Subcutaneous abdominal adipose tissue (tissue), 5 donors: ENCODE data around the gene GMPR2.
A peak's percentile ranks its signal among the peaks of the same experiment; 100 is the strongest.

Source experiments
- H3K27ac ChIP-seq: one replicate; pipeline ENCODE4 v1.7.0; 2013; ENCODE audit warnings: low read depth, mild to moderate bottlenecking, inconsistent platforms, low read length, moderate library complexity
- H3K27me3 ChIP-seq, 5 donors: one replicate each; pipeline ENCODE4 v1.7.0; 2013; ENCODE audit warnings: low read length in 5 of 5, inconsistent platforms in 1 of 5; ENCODE audit not compliant: control insufficient read depth in 5 of 5, insufficient read depth in 4 of 5
- H3K36me3 ChIP-seq, 5 donors: one replicate each; pipeline ENCODE4 v1.7.0; 2013; ENCODE audit warnings: low read length in 5 of 5; ENCODE audit not compliant: control insufficient read depth in 5 of 5, insufficient read depth in 5 of 5
- H3K4me1 ChIP-seq, 5 donors: one replicate each; pipeline ENCODE4 v1.7.0; 2013; ENCODE audit warnings: low read length in 5 of 5, mild to moderate bottlenecking in 3 of 5, moderate library complexity in 1 of 5; ENCODE audit not compliant: control insufficient read depth in 5 of 5, insufficient read depth in 5 of 5
- H3K4me3 ChIP-seq, 5 donors: one replicate each; pipeline ENCODE4 v1.7.0; 2013; ENCODE audit warnings: low read length in 5 of 5, low read depth in 1 of 5
- H3K9ac ChIP-seq, 5 donors: one replicate each; pipeline ENCODE4 v1.7.0; 2013; ENCODE audit warnings: low read length in 5 of 5, mild to moderate bottlenecking in 4 of 5, moderate library complexity in 3 of 5
- H3K9me3 ChIP-seq, 5 donors: one replicate each; pipeline ENCODE4 v1.7.0; 2013; ENCODE audit warnings: low read length in 5 of 5; ENCODE audit not compliant: control insufficient read depth in 5 of 5
- donor health status: healthy.
- donor health status: healthy.
- donor health status: healthy.
- donor health status: healthy.
- donor health status: healthy.

The GMPR2 gene

GRCh38 chr14:24228902-24229301 is 3.8 kb upstream of the GMPR2 start:
- Histone ChIP-seq H3K36me3 (peaks cover 0 to 9% (median 2%) of the 10 kb centered on the region in 5 donors), H3K27me3 (no peaks in the 10 kb centered on the region), H3K9me3 (no peaks in the 10 kb centered on the region), H3K27ac (no peak overlapping the region), H3K4me1 (peaks cover 8 to 29% (median 26%) of the 10 kb centered on the region in 5 donors), H3K4me3 (no peak overlapping the region), H3K9ac (peak overlapping the region in 1 of 5 donors; percentile 3)

- peaks cover 11 to 31% (median 16%) of the 10 kb centered on the region in 5 donors for H3K36me3 ChIP-seq
- no peaks in the 10 kb centered on the region for H3K27me3 ChIP-seq
- peak overlapping the region; percentile 97 for H3K27ac ChIP-seq
- H3K9me3 ChIP-seq, result no peaks in the 10 kb centered on the region
- H3K4me3 ChIP-seq, result peak overlapping the region; percentile 93 to 98 (median 96)
- H3K9ac ChIP-seq, result peak overlapping the region; percentile 76 to 96 (median 84)
- peaks cover 8 to 36% (median 29%) of the 10 kb centered on the region in 5 donors for H3K4me1 ChIP-seq
These were observed 1.2 kb upstream of the GMPR2 start for GRCh38 chr14:24231263-24232120.

GRCh38 chr14:24232121-24232644 is 546 bp upstream of the GMPR2 start, which contains the start of gene NEDD8:
TSS of gene NEDD8 (minus strand) at chr14:24232367. CDS start at chr14:24232267, 100 bp downstream.
- H3K4me3 ChIP-seq, result peak within 1 kb of the TSS; percentile 93 to 98 (median 96)
- no peaks in the 10 kb centered on the region for H3K9me3 ChIP-seq
- H3K9ac ChIP-seq, result peak within 1 kb of the TSS; percentile 78 to 96 (median 84)
- peaks cover 8 to 36% (median 29%) of the 10 kb centered on the region in 5 donors for H3K4me1 ChIP-seq
- peak within 1 kb of the TSS; percentile 97 for H3K27ac ChIP-seq
- no peaks in the 10 kb centered on the region for H3K27me3 ChIP-seq
- peaks cover 17 to 37% (median 20%) of the 10 kb centered on the region in 5 donors for H3K36me3 ChIP-seq

- peak overlapping the region; percentile 23 to 96 (median 81) for H3K9ac ChIP-seq
- H3K9me3 ChIP-seq, result no peaks in the 10 kb centered on the region
- peaks cover 17 to 43% (median 33%) of the 10 kb centered on the region in 5 donors for H3K36me3 ChIP-seq
- H3K4me3 ChIP-seq, result peak overlapping the region; percentile 93 to 98 (median 96)
- peak overlapping the region; percentile 97 for H3K27ac ChIP-seq
- peaks cover 8 to 37% (median 29%) of the 10 kb centered on the region in 5 donors for H3K4me1 ChIP-seq
- H3K27me3 ChIP-seq, result no peaks in the 10 kb centered on the region
These were observed 773 bp downstream of the GMPR2 start for GRCh38 chr14:24233538-24233866.

GRCh38 chr14:24234095-24235005 is 1.6 kb downstream of the GMPR2 start:
- H3K9me3 ChIP-seq, result no peaks in the 10 kb centered on the region
- peaks cover 19 to 51% (median 42%) of the 10 kb centered on the region in 5 donors for H3K36me3 ChIP-seq
- H3K4me1 ChIP-seq, result peaks cover 8 to 44% (median 32%) of the 10 kb centered on the region in 5 donors
- H3K27ac ChIP-seq, result peak overlapping the region; percentile 97
- H3K4me3 ChIP-seq, result no peak overlapping the region
- no peak overlapping the region for H3K9ac ChIP-seq
- H3K27me3 ChIP-seq, result no peaks in the 10 kb centered on the region

- Histone ChIP-seq H3K27me3 (no peaks in the 10 kb centered on the region), H3K36me3 (peaks cover 25 to 68% (median 59%) of the 10 kb centered on the region in 5 donors), H3K9me3 (no peaks in the 10 kb centered on the region), H3K4me1 (peaks cover 8 to 56% (median 44%) of the 10 kb centered on the region in 5 donors), H3K4me3 (no peak overlapping the region), H3K27ac (no peak overlapping the region), H3K9ac (peak overlapping the region in 1 of 5 donors; percentile 39)
These were observed 3.3 kb downstream of the GMPR2 start for GRCh38 chr14:24235804-24236688.

- Histone ChIP-seq H3K4me3 (no peak overlapping the region), H3K9ac (peak overlapping the region in 1 of 5 donors; percentile 39), H3K27me3 (no peaks in the 10 kb centered on the region), H3K9me3 (no peaks in the 10 kb centered on the region), H3K27ac (no peak overlapping the region), H3K4me1 (peaks cover 5 to 56% (median 44%) of the 10 kb centered on the region in 5 donors), H3K36me3 (peaks cover 25 to 70% (median 60%) of the 10 kb centered on the region in 5 donors)
These were observed 4.1 kb downstream of the GMPR2 start for GRCh38 chr14:24236689-24237462.

GRCh38 chr14:24237463-24237955 is 4.8 kb downstream of the GMPR2 start:
- Histone ChIP-seq H3K27ac (peak overlapping the region; percentile 27), H3K9me3 (no peaks in the 10 kb centered on the region), H3K9ac (no peak overlapping the region), H3K36me3 (peaks cover 25 to 70% (median 60%) of the 10 kb centered on the region in 5 donors), H3K4me1 (peaks cover 5 to 57% (median 45%) of the 10 kb centered on the region in 5 donors), H3K4me3 (no peak overlapping the region), H3K27me3 (no peaks in the 10 kb centered on the region)
